ENCODE data around the gene ATP8B2. TPM values are rescaled to one million over a fixed set of nuclear protein-coding genes. Genes with fewer than 3 reads are reported as not detected.

The ATP8B2 gene
- total RNA-seq, 1 donor from 2014 or later, result 35.2 TPM

- Histone ChIP-seq H3K9me3 (no peaks in the 10 kb centered on the region), H3K4me1 (peaks cover 32% of the 10 kb centered on the region), H3K27me3 (no peaks in the 10 kb centered on the region), H3K27ac (no peak overlapping the region), H3K4me3 (no peak overlapping the region), H3K36me3 (peaks cover 39% of the 10 kb centered on the region)
- no peak for DNase-seq
- TF ChIP-seq, protein P1, sequence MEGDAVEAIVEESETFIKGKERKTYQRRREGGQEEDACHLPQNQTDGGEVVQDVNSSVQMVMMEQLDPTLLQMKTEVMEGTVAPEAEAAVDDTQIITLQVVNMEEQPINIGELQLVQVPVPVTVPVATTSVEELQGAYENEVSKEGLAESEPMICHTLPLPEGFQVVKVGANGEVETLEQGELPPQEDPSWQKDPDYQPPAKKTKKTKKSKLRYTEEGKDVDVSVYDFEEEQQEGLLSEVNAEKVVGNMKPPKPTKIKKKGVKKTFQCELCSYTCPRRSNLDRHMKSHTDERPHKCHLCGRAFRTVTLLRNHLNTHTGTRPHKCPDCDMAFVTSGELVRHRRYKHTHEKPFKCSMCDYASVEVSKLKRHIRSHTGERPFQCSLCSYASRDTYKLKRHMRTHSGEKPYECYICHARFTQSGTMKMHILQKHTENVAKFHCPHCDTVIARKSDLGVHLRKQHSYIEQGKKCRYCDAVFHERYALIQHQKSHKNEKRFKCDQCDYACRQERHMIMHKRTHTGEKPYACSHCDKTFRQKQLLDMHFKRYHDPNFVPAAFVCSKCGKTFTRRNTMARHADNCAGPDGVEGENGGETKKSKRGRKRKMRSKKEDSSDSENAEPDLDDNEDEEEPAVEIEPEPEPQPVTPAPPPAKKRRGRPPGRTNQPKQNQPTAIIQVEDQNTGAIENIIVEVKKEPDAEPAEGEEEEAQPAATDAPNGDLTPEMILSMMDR (IDR thresholded peaks at IDR 0.05), result no peak
- ATAC-seq, result no peak
- intact Hi-C loops (cut with DNase I), result no loop called here
Measured at GRCh38 chr1:154350383-154350782, 25.1 kb downstream of the ATP8B2 start.

- Histone ChIP-seq H3K4me1 (peaks cover 32% of the 10 kb centered on the region), H3K27ac (no peak overlapping the region), H3K4me3 (no peak overlapping the region), H3K27me3 (no peaks in the 10 kb centered on the region), H3K9me3 (no peaks in the 10 kb centered on the region), H3K36me3 (peaks cover 27% of the 10 kb centered on the region)
- DNase-seq (no peak), ATAC-seq (no peak)
- TF ChIP-seq, protein P1 (IDR thresholded peaks at IDR 0.05), result no peak
- intact Hi-C loops (cut with DNase I), result no loop called here
Measured at GRCh38 chr1:154351363-154352068, 26.2 kb downstream of the ATP8B2 start.

DNA sequence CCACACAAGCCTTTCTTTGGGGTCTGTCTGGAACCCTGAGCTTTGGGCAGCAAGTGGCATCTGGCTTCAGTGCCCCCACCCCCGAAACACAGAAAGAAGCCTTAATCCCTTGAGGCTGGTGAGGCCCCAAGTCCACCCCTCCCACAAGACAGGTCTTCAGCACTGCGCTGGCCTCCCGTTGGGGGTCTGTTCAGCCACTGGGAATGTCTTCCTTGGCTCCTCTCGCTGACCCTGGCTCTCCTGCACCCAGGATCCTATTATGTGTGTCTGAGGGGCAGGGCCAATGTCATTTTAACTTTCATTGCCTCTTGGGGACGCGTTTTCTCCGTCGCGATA is 26.9 kb downstream of the ATP8B2 start:
- Histone ChIP-seq H3K36me3 (peaks cover 20% of the 10 kb centered on the region), H3K27me3 (no peaks in the 10 kb centered on the region), H3K4me1 (peaks cover 32% of the 10 kb centered on the region), H3K9me3 (no peaks in the 10 kb centered on the region), H3K27ac (peak overlapping the region; percentile 77), H3K4me3 (peak overlapping the region; percentile 45)
- DNase-seq (no peak), ATAC-seq (no peak)
- TF ChIP-seq, protein P1 (IDR thresholded peaks at IDR 0.05), result no peak
- intact Hi-C loops (cut with DNase I), result no loop called here

DNA sequence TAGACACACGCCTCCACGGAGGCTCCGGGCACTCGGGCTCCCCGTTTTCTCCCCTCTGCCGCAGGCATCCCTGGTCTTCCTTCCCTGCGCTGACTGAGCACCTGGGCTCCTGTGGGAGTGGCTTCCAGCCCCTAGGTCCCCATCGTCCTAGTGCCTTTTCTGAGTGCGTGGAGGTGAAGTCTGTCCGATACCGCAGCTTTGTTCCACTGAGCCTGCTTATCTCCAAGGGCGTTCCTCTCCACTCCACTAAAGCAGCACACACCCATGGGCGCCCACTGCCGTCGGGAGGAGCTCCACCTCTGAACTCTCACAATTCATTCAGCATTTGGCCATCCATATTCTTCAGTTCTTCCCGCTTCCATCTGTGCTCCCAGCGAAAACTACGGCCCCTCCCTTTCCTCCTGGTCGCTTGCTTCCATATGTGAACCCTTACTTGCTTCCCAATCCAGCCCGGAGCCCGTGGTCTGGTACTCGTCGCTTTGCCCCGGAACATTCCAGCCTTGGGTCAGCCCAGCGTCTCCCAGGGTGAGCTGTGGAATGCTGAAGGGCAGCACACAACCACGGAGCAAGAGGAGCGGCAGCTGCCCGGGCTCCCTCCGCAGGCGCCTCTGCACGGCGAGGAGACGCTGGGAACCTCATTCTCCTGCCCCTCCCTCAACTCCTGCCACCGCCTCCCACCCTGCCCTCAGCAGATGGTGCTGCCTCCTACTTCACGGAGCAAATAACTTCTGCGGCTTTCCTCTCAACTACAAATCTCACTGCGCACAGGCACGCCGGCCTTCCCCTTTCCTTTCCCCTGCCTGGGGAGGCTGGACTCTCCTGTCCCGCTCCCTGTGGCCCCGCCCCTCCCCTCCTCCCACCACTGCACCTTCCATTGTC is 27.5 kb downstream of the ATP8B2 start:
- H3K36me3 ChIP-seq, result peaks cover 16% of the 10 kb centered on the region
- peak; percentile 83 for DNase-seq
- H3K4me1 ChIP-seq, result peaks cover 28% of the 10 kb centered on the region
- peak overlapping the region; percentile 77 for H3K27ac ChIP-seq
- no peaks in the 10 kb centered on the region for H3K9me3 ChIP-seq
- H3K4me3 ChIP-seq, result peak overlapping the region; percentile 45
- TF ChIP-seq, protein P1 (IDR thresholded peaks at IDR 0.05), result no peak
- peak; percentile 85 for ATAC-seq
- H3K27me3 ChIP-seq, result no peaks in the 10 kb centered on the region
- intact Hi-C loops (cut with DNase I), result no loop called here

GRCh38 chr1:154353460-154353904 is 28.2 kb downstream of the ATP8B2 start:
- Histone ChIP-seq H3K4me1 (peaks cover 28% of the 10 kb centered on the region), H3K27ac (peak overlapping the region; percentile 77), H3K9me3 (no peaks in the 10 kb centered on the region), H3K4me3 (peak overlapping the region; percentile 45), H3K36me3 (peaks cover 14% of the 10 kb centered on the region), H3K27me3 (no peaks in the 10 kb centered on the region)
- no peak for DNase-seq
- TF ChIP-seq, protein P1 (IDR thresholded peaks at IDR 0.05), result peak; percentile 24
- ATAC-seq, result peak; percentile 59
- intact Hi-C loops (cut with DNase I), result no loop called here
